Keratinocyte (primary cell): ENCODE measurements around the gene PRXL2C. TPM values are rescaled to one million over a fixed set of nuclear protein-coding genes. Genes with fewer than 3 reads are reported as not detected.

Source experiments
- DNase-seq: peaks from one replicate; pipeline ENCODE4 v3.0.0-alpha.2; 2011; ENCODE audit warnings: low read depth, missing footprints, low spot score
- FAIRE-seq: peaks from 2 replicates; lab custom pipeline; 2011; peaks lifted over from hg19 to GRCh38; lab: Jason Lieb, UNC
- H2AFZ ChIP-seq: 2 replicates; pipeline ENCODE4 v1.6.0; 2012; ENCODE audit warnings: low read length, control low read depth, inconsistent platforms; ENCODE audit not compliant: control insufficient read depth
- H3K27ac ChIP-seq: 2 replicates; pipeline ENCODE4 v1.5.1; 2011; ENCODE audit warnings: low read length; ENCODE audit not compliant: control insufficient read depth, insufficient read depth
- H3K27me3 ChIP-seq: 3 replicates; pipeline ENCODE4 v1.6.0; 2011; ENCODE audit warnings: low read length; ENCODE audit not compliant: control insufficient read depth, insufficient read depth; ENCODE audit errors: extremely low read depth
- H3K36me3 ChIP-seq, 2 experiments: 2 replicates in 1 of 2; 3 replicates in 1 of 2; pipeline ENCODE4 v1.5.1; 2011; ENCODE audit warnings: low read length in 2 of 2, mild to moderate bottlenecking in 1 of 2; ENCODE audit not compliant: control insufficient read depth in 2 of 2, insufficient read depth in 2 of 2; ENCODE audit errors: extremely low read depth in 1 of 2
- H3K4me1 ChIP-seq: 3 replicates; pipeline ENCODE4 v1.5.1; 2011; ENCODE audit warnings: low read length; ENCODE audit not compliant: control insufficient read depth, insufficient read depth; ENCODE audit errors: extremely low read depth
- H3K4me2 ChIP-seq: 3 replicates; pipeline ENCODE4 v1.6.0; 2011; ENCODE audit warnings: low read depth, low read length; ENCODE audit not compliant: control insufficient read depth, insufficient read depth; ENCODE audit errors: extremely low read depth
- H3K4me3 ChIP-seq, 3 experiments: fragments of 200-600 bp in 1 of 3; sonication (generic) in 1 of 3; 2 replicates in 2 of 3; 3 replicates in 1 of 3; pipeline ENCODE4 v1.5.1; 2011 to 2016; ENCODE audit warnings: low read length in 3 of 3, mild to moderate bottlenecking in 3 of 3, control low read depth in 2 of 3, inconsistent platforms in 1 of 3, low read depth in 1 of 3, mixed read lengths in 1 of 3, mixed run types in 1 of 3, moderate library complexity in 1 of 3; ENCODE audit not compliant: control insufficient read depth in 2 of 3, insufficient read depth in 2 of 3; ENCODE audit errors: extremely low read depth in 1 of 3
- H3K79me2 ChIP-seq: 2 replicates; pipeline ENCODE4 v1.6.0; 2012; ENCODE audit warnings: low read length; ENCODE audit not compliant: control insufficient read depth, insufficient read depth
- H3K9ac ChIP-seq: 3 replicates; pipeline ENCODE4 v1.6.0; 2011; ENCODE audit warnings: low read length; ENCODE audit not compliant: control insufficient read depth, insufficient read depth; ENCODE audit errors: extremely low read depth
- H3K9me1 ChIP-seq: 3 replicates; pipeline ENCODE4 v1.6.0; 2011; ENCODE audit warnings: low read length; ENCODE audit not compliant: control insufficient read depth, insufficient read depth; ENCODE audit errors: extremely low read depth
- H3K9me3 ChIP-seq: 2 replicates; pipeline ENCODE4 v1.5.1; 2012; ENCODE audit warnings: low read depth, low read length; ENCODE audit not compliant: control insufficient read depth
- H4K20me1 ChIP-seq: 3 replicates; pipeline ENCODE4 v1.6.0; 2011; ENCODE audit warnings: low read length; ENCODE audit not compliant: control insufficient read depth, insufficient read depth; ENCODE audit errors: extremely low read depth
- EZH2 ChIP-seq: IDR thresholded peaks from one replicate; pipeline ENCODE4 v1.6.1; 2012; ENCODE audit warnings: inconsistent platforms, mild to moderate bottlenecking, low read length, moderate library complexity
- dilution Hi-C: fragments of 300-500 bp; cut with MboI; formaldehyde crosslinking; loops from one replicate; pipeline ENCODE4 v1.7.0; 2020; ENCODE audit warnings: low sequenced_read_pairs; ENCODE audit not compliant: extremely low pct_ligation_motif_present
- polyA plus RNA-seq, 5 experiments: library from polyadenylated mRNA; depleted of rRNA in 3 of 5; stranded (reverse) in 3 of 5; stranded (forward) in 1 of 5; unstranded in 1 of 5; fragments of >200 nt; gene quantifications; 1 replicate in 1 of 5; 2 replicates in 3 of 5; 3 replicates in 1 of 5; pipeline versions ENCODE4 v1.2.1 to v1.2.3, GENCODE V29; 2011 to 2012; ENCODE audit warnings: missing spikeins in 2 of 5, low read depth in 1 of 5, low replicate concordance in 1 of 5
- TF ChIP-seq, protein P1 (sequence below), 3 experiments: IDR thresholded peaks in 1 of 3; conservative IDR thresholded peaks in 1 of 3; optimal IDR thresholded peaks in 1 of 3; 2 replicates in 2 of 3; 3 replicates in 1 of 3; pipeline versions ENCODE3 to v1.5.1; 2011; ENCODE audit warnings: low read length in 3 of 3, mild to moderate bottlenecking in 3 of 3, moderate library complexity in 2 of 3, control low read depth in 1 of 3, inconsistent platforms in 1 of 3; ENCODE audit not compliant: insufficient read depth in 2 of 3; ENCODE audit errors: extremely low read depth in 1 of 3

PRXL2C gene
- polyA plus RNA-seq, 1 donor (not counting 4 experiments of a cell fraction or from before 2014, with no cell fraction given), result 10.1 TPM

DNA sequence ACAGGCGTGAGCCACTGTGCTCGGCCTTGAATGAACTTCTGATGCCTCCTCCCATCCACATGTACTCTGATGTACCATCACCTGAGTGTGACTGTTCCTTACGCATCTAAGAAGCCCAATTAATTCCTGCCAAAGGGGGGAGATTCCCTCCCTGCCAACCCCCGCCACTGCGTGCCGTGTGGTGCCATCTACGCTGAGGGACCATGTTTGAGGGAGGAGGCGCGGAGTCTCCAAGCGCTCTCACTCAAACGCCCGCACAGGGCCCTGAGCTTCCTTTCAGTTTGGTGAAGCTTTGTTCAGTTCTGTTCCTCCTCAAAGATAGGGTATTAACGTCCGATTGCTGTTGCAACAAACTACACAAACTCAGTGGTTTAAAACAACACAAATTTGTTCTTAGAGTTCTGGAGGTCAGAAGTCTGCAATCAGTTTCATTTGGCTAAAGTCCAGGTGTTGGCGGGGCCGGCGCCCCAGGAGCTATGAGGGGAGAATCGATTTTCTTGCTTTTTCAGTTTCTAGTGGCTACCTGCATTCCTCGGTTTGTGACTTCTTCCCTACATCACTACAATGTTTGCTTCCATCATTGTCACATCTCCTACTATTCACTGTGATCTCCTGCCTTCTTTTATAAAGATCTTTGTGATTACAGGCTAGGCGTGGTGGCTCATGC, 13.9 kb upstream of the PRXL2C start:
- TF ChIP-seq EZH2, result no peak
- TF ChIP-seq, protein P1, sequence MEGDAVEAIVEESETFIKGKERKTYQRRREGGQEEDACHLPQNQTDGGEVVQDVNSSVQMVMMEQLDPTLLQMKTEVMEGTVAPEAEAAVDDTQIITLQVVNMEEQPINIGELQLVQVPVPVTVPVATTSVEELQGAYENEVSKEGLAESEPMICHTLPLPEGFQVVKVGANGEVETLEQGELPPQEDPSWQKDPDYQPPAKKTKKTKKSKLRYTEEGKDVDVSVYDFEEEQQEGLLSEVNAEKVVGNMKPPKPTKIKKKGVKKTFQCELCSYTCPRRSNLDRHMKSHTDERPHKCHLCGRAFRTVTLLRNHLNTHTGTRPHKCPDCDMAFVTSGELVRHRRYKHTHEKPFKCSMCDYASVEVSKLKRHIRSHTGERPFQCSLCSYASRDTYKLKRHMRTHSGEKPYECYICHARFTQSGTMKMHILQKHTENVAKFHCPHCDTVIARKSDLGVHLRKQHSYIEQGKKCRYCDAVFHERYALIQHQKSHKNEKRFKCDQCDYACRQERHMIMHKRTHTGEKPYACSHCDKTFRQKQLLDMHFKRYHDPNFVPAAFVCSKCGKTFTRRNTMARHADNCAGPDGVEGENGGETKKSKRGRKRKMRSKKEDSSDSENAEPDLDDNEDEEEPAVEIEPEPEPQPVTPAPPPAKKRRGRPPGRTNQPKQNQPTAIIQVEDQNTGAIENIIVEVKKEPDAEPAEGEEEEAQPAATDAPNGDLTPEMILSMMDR (optimal IDR thresholded peaks at IDR 0.05 in 1 of 3, IDR thresholded peaks at IDR 0.05 in 1 of 3, conservative IDR thresholded peaks at IDR 0.05 in 1 of 3; ENCODE audit: extremely low read depth in 1 of 3, insufficient read depth in 2 of 3, low read length in 3 of 3), result no peak

GRCh38 chr9:96667363-96667728, 12.2 kb upstream of the PRXL2C start:
- H3K27ac ChIP-seq, result no peak overlapping the region
- no peaks in the 10 kb centered on the region for H3K36me3 ChIP-seq
- FAIRE-seq (no peak), DNase-seq (no peak)
- no peaks in the 10 kb centered on the region for H3K9me3 ChIP-seq
- TF ChIP-seq, protein P1 (optimal IDR thresholded peaks at IDR 0.05 in 1 of 3, IDR thresholded peaks at IDR 0.05 in 1 of 3, conservative IDR thresholded peaks at IDR 0.05 in 1 of 3; ENCODE audit: extremely low read depth in 1 of 3, insufficient read depth in 2 of 3, low read length in 3 of 3), result no peak
- TF ChIP-seq EZH2, result no peak
- no peak overlapping the region for H2AFZ ChIP-seq
- no peaks in the 10 kb centered on the region for H3K27me3 ChIP-seq
- dilution Hi-C loops, result no loop called here
- H3K4me1 ChIP-seq, result no peaks in the 10 kb centered on the region
- H3K9ac ChIP-seq, result no peak overlapping the region
- no peaks in the 10 kb centered on the region for H3K79me2 ChIP-seq
- H3K4me2 ChIP-seq, result no peak overlapping the region
- no peaks in the 10 kb centered on the region for H4K20me1 ChIP-seq
- H3K4me3 ChIP-seq, result no peak overlapping the region
- H3K9me1 ChIP-seq, result no peaks in the 10 kb centered on the region

More for the DNA sequence above, 13.9 kb upstream of the PRXL2C start:
- H3K36me3 ChIP-seq, result no peaks in the 10 kb centered on the region
- no peaks in the 10 kb centered on the region for H3K79me2 ChIP-seq
- H3K4me3 ChIP-seq, result no peak overlapping the region
- H4K20me1 ChIP-seq, result no peaks in the 10 kb centered on the region
- no peaks in the 10 kb centered on the region for H3K9me3 ChIP-seq
- H2AFZ ChIP-seq, result no peak overlapping the region
- H3K4me1 ChIP-seq, result no peaks in the 10 kb centered on the region
- H3K9ac ChIP-seq, result no peak overlapping the region
- H3K27me3 ChIP-seq, result no peaks in the 10 kb centered on the region
- dilution Hi-C loops, result no loop called here
- DNase-seq (no peak), FAIRE-seq (no peak)
- H3K4me2 ChIP-seq, result no peak overlapping the region
- no peak overlapping the region for H3K27ac ChIP-seq
- H3K9me1 ChIP-seq, result no peaks in the 10 kb centered on the region
